Muscle layer of colon (tissue), 2 donors: ENCODE data around the gene ANKRD9.

ENCODE experiments used
- H3K27ac ChIP-seq: one replicate; pipeline ENCODE4 v1.7.0; 2013; ENCODE audit warnings: low read depth, mild to moderate bottlenecking, low read length, moderate library complexity
- H3K27me3 ChIP-seq, 2 donors: one replicate each; pipeline ENCODE4 v1.7.0; 2013; ENCODE audit warnings: low read length in 2 of 2, mild to moderate bottlenecking in 2 of 2; ENCODE audit not compliant: insufficient read depth in 2 of 2, control insufficient read depth in 1 of 2
- H3K36me3 ChIP-seq: one replicate; pipeline ENCODE4 v1.7.0; 2013; ENCODE audit warnings: mild to moderate bottlenecking, low read length; ENCODE audit not compliant: insufficient read depth
- H3K4me1 ChIP-seq: one replicate; pipeline ENCODE4 v1.7.0; 2013; ENCODE audit warnings: mild to moderate bottlenecking, low read length; ENCODE audit not compliant: insufficient read depth
- H3K4me3 ChIP-seq, 2 donors: one replicate each; pipeline ENCODE4 v1.7.0; 2013; ENCODE audit warnings: low read length in 2 of 2, low read depth in 1 of 2, mild to moderate bottlenecking in 1 of 2, moderate library complexity in 1 of 2
- H3K9ac ChIP-seq: one replicate; pipeline ENCODE4 v1.7.0; 2013; ENCODE audit warnings: low read length
- H3K9me3 ChIP-seq: one replicate; pipeline ENCODE4 v1.7.0; 2013; ENCODE audit warnings: mild to moderate bottlenecking, low read length
- donor health status: abdominal sarcoma.
- donor health status: Adenocarcinoma of cecum.

ANKRD9 gene

GRCh38 chr14:102507081-102507856, 2.3 kb downstream of the ANKRD9 start:
- Histone ChIP-seq H3K4me1 (peaks cover 15% of the 10 kb centered on the region), H3K27me3 (no peaks in the 10 kb centered on the region), H3K4me3 (no peak overlapping the region), H3K9me3 (no peaks in the 10 kb centered on the region), H3K36me3 (peaks cover 10% of the 10 kb centered on the region), H3K9ac (no peak overlapping the region), H3K27ac (no peak overlapping the region)

GRCh38 chr14:102506626-102506925, 3.0 kb downstream of the ANKRD9 start:
- H3K4me1 ChIP-seq, result peaks cover 15% of the 10 kb centered on the region
- H3K9me3 ChIP-seq, result no peaks in the 10 kb centered on the region
- no peaks in the 10 kb centered on the region for H3K27me3 ChIP-seq
- no peak overlapping the region for H3K27ac ChIP-seq
- H3K9ac ChIP-seq, result no peak overlapping the region
- peaks cover 10% of the 10 kb centered on the region for H3K36me3 ChIP-seq
- H3K4me3 ChIP-seq, result no peak overlapping the region

GRCh38 chr14:102505775-102506625, 3.6 kb downstream of the ANKRD9 start:
- H3K36me3 ChIP-seq, result peaks cover 10% of the 10 kb centered on the region
- no peak overlapping the region for H3K4me3 ChIP-seq
- no peaks in the 10 kb centered on the region for H3K9me3 ChIP-seq
- H3K9ac ChIP-seq, result no peak overlapping the region
- peaks cover 16% of the 10 kb centered on the region for H3K4me1 ChIP-seq
- H3K27ac ChIP-seq, result no peak overlapping the region
- H3K27me3 ChIP-seq, result no peaks in the 10 kb centered on the region

- Histone ChIP-seq H3K4me3 (no peak overlapping the region), H3K9me3 (no peaks in the 10 kb centered on the region), H3K36me3 (peaks cover 10% of the 10 kb centered on the region), H3K4me1 (peaks cover 19% of the 10 kb centered on the region), H3K27me3 (no peaks in the 10 kb centered on the region), H3K27ac (no peak overlapping the region), H3K9ac (no peak overlapping the region)
These were observed 4.5 kb downstream of the ANKRD9 start for GRCh38 chr14:102505000-102505619.

- Histone ChIP-seq H3K4me1 (peaks cover 23% of the 10 kb centered on the region), H3K4me3 (no peak overlapping the region), H3K9ac (no peak overlapping the region), H3K27me3 (no peaks in the 10 kb centered on the region), H3K36me3 (peaks cover 10% of the 10 kb centered on the region), H3K27ac (no peak overlapping the region), H3K9me3 (no peaks in the 10 kb centered on the region)
These were observed 5.1 kb downstream of the ANKRD9 start for GRCh38 chr14:102504328-102504999.

- Histone ChIP-seq H3K27me3 (no peaks in the 10 kb centered on the region), H3K4me3 (no peak overlapping the region), H3K4me1 (peaks cover 21% of the 10 kb centered on the region), H3K9me3 (no peaks in the 10 kb centered on the region), H3K36me3 (peaks cover 11% of the 10 kb centered on the region), H3K9ac (no peak overlapping the region), H3K27ac (no peak overlapping the region)
These were observed 5.8 kb downstream of the ANKRD9 start for GRCh38 chr14:102503641-102504327.

- Histone ChIP-seq H3K9ac (no peak overlapping the region), H3K4me3 (no peak overlapping the region), H3K27me3 (no peaks in the 10 kb centered on the region), H3K27ac (no peak overlapping the region), H3K9me3 (no peaks in the 10 kb centered on the region), H3K36me3 (peaks cover 19% of the 10 kb centered on the region), H3K4me1 (peaks cover 15% of the 10 kb centered on the region)
These were observed 7.0 kb downstream of the ANKRD9 start for GRCh38 chr14:102502571-102502970.

GRCh38 chr14:102501751-102502315, 7.7 kb downstream of the ANKRD9 start:
- peaks cover 19% of the 10 kb centered on the region for H3K36me3 ChIP-seq
- no peaks in the 10 kb centered on the region for H3K27me3 ChIP-seq
- H3K4me3 ChIP-seq, result no peak overlapping the region
- peak overlapping the region; percentile 42 for H3K27ac ChIP-seq
- H3K4me1 ChIP-seq, result peaks cover 15% of the 10 kb centered on the region
- no peak overlapping the region for H3K9ac ChIP-seq
- H3K9me3 ChIP-seq, result no peaks in the 10 kb centered on the region

- Histone ChIP-seq H3K4me1 (peaks cover 15% of the 10 kb centered on the region), H3K27me3 (no peaks in the 10 kb centered on the region), H3K36me3 (peaks cover 9% of the 10 kb centered on the region), H3K4me3 (no peak overlapping the region), H3K27ac (peak overlapping the region; percentile 78), H3K9me3 (no peaks in the 10 kb centered on the region), H3K9ac (no peak overlapping the region)
These were observed 8.9 kb downstream of the ANKRD9 start for GRCh38 chr14:102500713-102501112.

GRCh38 chr14:102500158-102500662, 9.4 kb downstream of the ANKRD9 start:
- Histone ChIP-seq H3K9me3 (no peaks in the 10 kb centered on the region), H3K4me1 (peaks cover 15% of the 10 kb centered on the region), H3K36me3 (peaks cover 9% of the 10 kb centered on the region), H3K27ac (peak overlapping the region; percentile 78), H3K9ac (no peak overlapping the region), H3K27me3 (no peaks in the 10 kb centered on the region), H3K4me3 (no peak overlapping the region)
